Astrocyte (in vitro differentiated cells and primary cell): Measurements from ENCODE around the gene MYO9A.

ENCODE experiments used
- CTCF ChIP-seq: IDR thresholded peaks from 2 replicates; pipeline ENCODE4 v1.5.1; 2011; ENCODE audit warnings: low read depth, mild to moderate bottlenecking, inconsistent platforms, low read length, moderate library complexity; ENCODE audit not compliant: insufficient read depth
- EZH2 ChIP-seq: IDR thresholded peaks from 2 replicates; pipeline ENCODE4 v1.6.1; 2012; ENCODE audit warnings: mild to moderate bottlenecking, low read length, inconsistent platforms; ENCODE audit not compliant: insufficient read depth

GRCh38 chr15:71830981-71831380 is 287.0 kb downstream of the MYO9A start:
- TF ChIP-seq CTCF (no peak), EZH2 (no peak)
